HL-60 (cell line): ENCODE measurements around the gene TPX2.
"Not testable (repeated sequence)": the region's sequence is repeated elsewhere in the genome, so short reads cannot be mapped to it uniquely, and the experiment has no call there.

ENCODE experiments used
- DNase-seq, 2 experiments: peaks; one replicate each; pipeline ENCODE4 v3.0.0-alpha.2; 2010 to 2020; ENCODE audit warnings: low read depth in 1 of 2, low spot score in 1 of 2
- H3K27ac ChIP-seq: fragments of 250-450 bp; sonication (Bioruptor Pico); replicated peaks from 2 replicates; pipeline ENCODE4 v1.5.1; 2020; ENCODE audit warnings: mild to moderate bottlenecking, moderate library complexity
- H3K27me3 ChIP-seq: fragments of 250-450 bp; sonication (Bioruptor Pico); 2 replicates; pipeline ENCODE4 v1.5.1; 2021; ENCODE audit warnings: mild to moderate bottlenecking, moderate library complexity; ENCODE audit not compliant: insufficient read depth, poor library complexity, severe bottlenecking
- H3K4me3 ChIP-seq: replicated peaks from 2 replicates; pipeline ENCODE4 v1.5.1; 2011; ENCODE audit warnings: mild to moderate bottlenecking, control low read depth, low read length; ENCODE audit not compliant: insufficient read depth
- GABPA ChIP-seq: IDR thresholded peaks from 2 replicates; pipeline ENCODE4 v1.6.1; 2012; ENCODE audit warnings: low read depth
- POLR2AphosphoS5 ChIP-seq: IDR thresholded peaks from 2 replicates; pipeline ENCODE4 v1.6.1; 2012; ENCODE audit warnings: low read depth
- SPI1 ChIP-seq: IDR thresholded peaks from 2 replicates; pipeline ENCODE4 v1.6.1; 2012; ENCODE audit warnings: low read depth, mild to moderate bottlenecking, borderline replicate concordance
- TF ChIP-seq, protein P1 (sequence below): IDR thresholded peaks from 2 replicates; pipeline ENCODE4 v1.6.1; 2012; ENCODE audit warnings: low read depth; ENCODE audit not compliant: insufficient replicate concordance
- TF ChIP-seq, protein P2 (sequence below): IDR thresholded peaks from one replicate; pipeline ENCODE4 v1.5.1; 2011; ENCODE audit warnings: low read length, control low read depth, inconsistent platforms; ENCODE audit not compliant: insufficient read depth

Gene TPX2

DNA sequence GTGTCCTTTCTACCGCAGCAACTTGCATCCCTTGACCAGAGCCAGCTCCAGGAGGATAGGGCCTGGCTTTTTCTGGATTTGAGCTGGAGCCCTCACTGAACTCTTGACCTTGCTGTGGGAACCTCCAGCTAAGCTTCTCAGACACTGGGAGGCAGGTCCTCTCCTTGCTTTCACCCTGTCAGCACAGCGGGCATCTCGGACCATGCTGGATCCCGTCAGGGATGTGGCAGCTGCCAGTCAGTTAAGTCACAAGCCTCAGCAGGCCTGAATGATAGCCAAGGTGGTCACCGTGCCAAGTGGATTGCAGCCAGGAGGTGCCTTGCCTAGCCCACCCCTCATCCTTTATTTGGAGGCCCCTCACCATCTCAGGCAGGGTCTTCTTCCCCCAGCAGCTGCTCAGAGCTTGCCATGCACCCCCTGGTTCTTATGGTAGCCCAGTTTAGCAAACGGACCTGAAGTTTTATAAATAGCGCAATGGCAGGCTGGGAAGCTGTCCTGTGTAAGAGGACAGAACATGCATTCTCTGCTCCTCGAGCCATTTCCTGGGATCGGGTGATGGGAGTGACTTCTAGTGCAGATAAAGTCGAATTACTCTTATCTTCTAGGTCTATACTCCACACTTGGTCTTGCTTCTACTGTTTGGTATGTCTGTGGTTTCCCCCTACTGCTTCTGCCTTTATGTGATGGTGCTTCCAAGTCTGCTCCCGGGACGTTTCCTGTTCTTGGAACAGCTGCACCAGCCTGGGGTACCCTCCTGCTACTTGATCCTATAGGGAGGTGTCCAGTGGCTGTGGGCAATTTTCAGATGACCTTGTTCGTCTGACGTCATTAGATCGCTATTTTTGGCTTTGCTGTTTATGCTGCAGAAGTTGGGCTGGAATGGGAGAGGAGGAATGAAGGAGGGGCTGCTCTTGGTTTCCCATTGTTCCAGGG is 73.0 kb downstream of the TPX2 start:
- no peak for DNase-seq
- Histone ChIP-seq H3K27ac (no peak overlapping the region), H3K27me3 (no peaks in the 10 kb centered on the region), H3K4me3 (no peak overlapping the region)
- TF ChIP-seq POLR2AphosphoS5, result no peak
- TF ChIP-seq, protein P1, sequence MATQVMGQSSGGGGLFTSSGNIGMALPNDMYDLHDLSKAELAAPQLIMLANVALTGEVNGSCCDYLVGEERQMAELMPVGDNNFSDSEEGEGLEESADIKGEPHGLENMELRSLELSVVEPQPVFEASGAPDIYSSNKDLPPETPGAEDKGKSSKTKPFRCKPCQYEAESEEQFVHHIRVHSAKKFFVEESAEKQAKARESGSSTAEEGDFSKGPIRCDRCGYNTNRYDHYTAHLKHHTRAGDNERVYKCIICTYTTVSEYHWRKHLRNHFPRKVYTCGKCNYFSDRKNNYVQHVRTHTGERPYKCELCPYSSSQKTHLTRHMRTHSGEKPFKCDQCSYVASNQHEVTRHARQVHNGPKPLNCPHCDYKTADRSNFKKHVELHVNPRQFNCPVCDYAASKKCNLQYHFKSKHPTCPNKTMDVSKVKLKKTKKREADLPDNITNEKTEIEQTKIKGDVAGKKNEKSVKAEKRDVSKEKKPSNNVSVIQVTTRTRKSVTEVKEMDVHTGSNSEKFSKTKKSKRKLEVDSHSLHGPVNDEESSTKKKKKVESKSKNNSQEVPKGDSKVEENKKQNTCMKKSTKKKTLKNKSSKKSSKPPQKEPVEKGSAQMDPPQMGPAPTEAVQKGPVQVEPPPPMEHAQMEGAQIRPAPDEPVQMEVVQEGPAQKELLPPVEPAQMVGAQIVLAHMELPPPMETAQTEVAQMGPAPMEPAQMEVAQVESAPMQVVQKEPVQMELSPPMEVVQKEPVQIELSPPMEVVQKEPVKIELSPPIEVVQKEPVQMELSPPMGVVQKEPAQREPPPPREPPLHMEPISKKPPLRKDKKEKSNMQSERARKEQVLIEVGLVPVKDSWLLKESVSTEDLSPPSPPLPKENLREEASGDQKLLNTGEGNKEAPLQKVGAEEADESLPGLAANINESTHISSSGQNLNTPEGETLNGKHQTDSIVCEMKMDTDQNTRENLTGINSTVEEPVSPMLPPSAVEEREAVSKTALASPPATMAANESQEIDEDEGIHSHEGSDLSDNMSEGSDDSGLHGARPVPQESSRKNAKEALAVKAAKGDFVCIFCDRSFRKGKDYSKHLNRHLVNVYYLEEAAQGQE, result no peak
- TF ChIP-seq GABPA, result no peak
- TF ChIP-seq SPI1, result no peak
- TF ChIP-seq, protein P2, sequence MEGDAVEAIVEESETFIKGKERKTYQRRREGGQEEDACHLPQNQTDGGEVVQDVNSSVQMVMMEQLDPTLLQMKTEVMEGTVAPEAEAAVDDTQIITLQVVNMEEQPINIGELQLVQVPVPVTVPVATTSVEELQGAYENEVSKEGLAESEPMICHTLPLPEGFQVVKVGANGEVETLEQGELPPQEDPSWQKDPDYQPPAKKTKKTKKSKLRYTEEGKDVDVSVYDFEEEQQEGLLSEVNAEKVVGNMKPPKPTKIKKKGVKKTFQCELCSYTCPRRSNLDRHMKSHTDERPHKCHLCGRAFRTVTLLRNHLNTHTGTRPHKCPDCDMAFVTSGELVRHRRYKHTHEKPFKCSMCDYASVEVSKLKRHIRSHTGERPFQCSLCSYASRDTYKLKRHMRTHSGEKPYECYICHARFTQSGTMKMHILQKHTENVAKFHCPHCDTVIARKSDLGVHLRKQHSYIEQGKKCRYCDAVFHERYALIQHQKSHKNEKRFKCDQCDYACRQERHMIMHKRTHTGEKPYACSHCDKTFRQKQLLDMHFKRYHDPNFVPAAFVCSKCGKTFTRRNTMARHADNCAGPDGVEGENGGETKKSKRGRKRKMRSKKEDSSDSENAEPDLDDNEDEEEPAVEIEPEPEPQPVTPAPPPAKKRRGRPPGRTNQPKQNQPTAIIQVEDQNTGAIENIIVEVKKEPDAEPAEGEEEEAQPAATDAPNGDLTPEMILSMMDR, result no peak

GRCh38 chr20:31813611-31814010 is 74.5 kb downstream of the TPX2 start:
- TF ChIP-seq, protein P1, result no peak
- TF ChIP-seq, protein P2, result no peak
- TF ChIP-seq SPI1 (no peak), POLR2AphosphoS5 (no peak), GABPA (no peak)
- H3K4me3 ChIP-seq, result no peak overlapping the region
- H3K27me3 ChIP-seq, result no peaks in the 10 kb centered on the region
- no peak for DNase-seq
- H3K27ac ChIP-seq, result no peak overlapping the region

GRCh38 chr20:31814142-31814541 is 75.1 kb downstream of the TPX2 start:
- not testable (repeated sequence) for H3K27me3 ChIP-seq, H3K4me3 ChIP-seq, DNase-seq, H3K27ac ChIP-seq

GRCh38 chr20:31815408-31816188 is 76.5 kb downstream of the TPX2 start:
- no peak for DNase-seq
- Histone ChIP-seq H3K4me3 (no peak overlapping the region), H3K27ac (no peak overlapping the region), H3K27me3 (no peaks in the 10 kb centered on the region)
- TF ChIP-seq SPI1 (no peak), POLR2AphosphoS5 (no peak), GABPA (no peak)
- TF ChIP-seq, protein P1, result no peak
- TF ChIP-seq, protein P2, result no peak
